ENCODE results near the gene UBE2R2. TPM values are rescaled to one million over a fixed set of nuclear protein-coding genes. Genes with fewer than 3 reads are reported as not detected.
"Not testable (repeated sequence)": the region's sequence is repeated elsewhere in the genome, so short reads cannot be mapped to it uniquely, and the experiment has no call there.

The UBE2R2 gene
- total RNA-seq, 3 donors from 2014 or later: 25.9 to 31.9 (median 26.6) TPM

DNA sequence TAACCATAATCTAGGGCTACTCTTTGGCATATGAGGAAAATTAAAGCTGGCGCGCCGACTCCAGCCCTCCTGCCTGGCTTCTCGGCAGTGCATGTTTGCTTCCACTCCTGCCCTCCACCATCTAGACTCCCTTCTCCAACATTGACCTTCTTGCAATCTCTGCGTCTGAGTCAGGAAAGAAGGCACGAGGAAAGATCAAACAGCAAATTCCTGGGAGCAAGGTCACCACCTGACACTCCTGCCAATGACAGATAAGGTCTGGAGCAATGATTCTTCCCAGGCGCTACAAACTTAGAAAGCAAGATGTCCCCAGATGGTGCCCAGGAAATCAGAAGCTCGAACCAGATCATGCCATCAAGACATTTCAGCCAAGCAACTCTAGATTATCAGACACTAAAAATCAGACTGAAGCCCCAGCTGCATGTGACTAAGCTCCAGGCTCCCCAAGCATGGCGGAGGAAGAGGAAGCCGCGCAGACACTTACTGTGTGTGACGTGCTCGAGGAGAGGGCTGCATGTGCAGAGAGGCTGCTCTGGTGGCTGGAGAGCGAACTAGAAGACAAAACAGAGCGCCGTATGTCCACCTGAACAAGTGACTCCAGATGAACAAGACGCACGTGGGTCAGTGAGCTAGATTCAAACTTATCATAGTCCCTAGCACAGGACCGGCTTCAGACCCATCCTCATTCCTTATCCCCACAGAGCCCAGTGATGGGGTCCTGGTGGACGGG, 115.3 kb downstream of the UBE2R2 start:
- peaks cover 38% of the 10 kb centered on the region for H3K36me3 Mint-ChIP-seq (ENCODE audit: insufficient read depth)
- no peak for DNase-seq

GRCh38 chr9:33934188-33934878, 117.4 kb downstream of the UBE2R2 start:
- ATAC-seq (no peak), DNase-seq (no peak)
- no peaks in the 10 kb centered on the region for H3K4me1 Mint-ChIP-seq (ENCODE audit: low read depth)
- no peak overlapping the region for H3K4me3 Mint-ChIP-seq
- no peaks in the 10 kb centered on the region for H3K9me3 Mint-ChIP-seq
- peaks cover 33% of the 10 kb centered on the region for H3K36me3 Mint-ChIP-seq (ENCODE audit: insufficient read depth)
- no peaks in the 10 kb centered on the region for H3K27me3 Mint-ChIP-seq (ENCODE audit: low read depth)

More for the DNA sequence above, 115.3 kb downstream of the UBE2R2 start:
- Mint-ChIP-seq H3K9me3 (no peaks in the 10 kb centered on the region), H3K4me3 (no peak overlapping the region), H3K4me1 (ENCODE audit: low read depth) (no peaks in the 10 kb centered on the region), H3K27me3 (ENCODE audit: low read depth) (no peaks in the 10 kb centered on the region)
- no peak for ATAC-seq

GRCh38 chr9:33939924-33940874, 123.2 kb downstream of the UBE2R2 start:
- Mint-ChIP-seq H3K9me3 (no peaks in the 10 kb centered on the region), H3K4me3 (no peak overlapping the region), H3K27me3 (ENCODE audit: low read depth) (no peaks in the 10 kb centered on the region), H3K36me3 (ENCODE audit: insufficient read depth) (peaks cover 30% of the 10 kb centered on the region), H3K4me1 (ENCODE audit: low read depth) (no peaks in the 10 kb centered on the region)
- ATAC-seq (no peak), DNase-seq (no peak)

DNA sequence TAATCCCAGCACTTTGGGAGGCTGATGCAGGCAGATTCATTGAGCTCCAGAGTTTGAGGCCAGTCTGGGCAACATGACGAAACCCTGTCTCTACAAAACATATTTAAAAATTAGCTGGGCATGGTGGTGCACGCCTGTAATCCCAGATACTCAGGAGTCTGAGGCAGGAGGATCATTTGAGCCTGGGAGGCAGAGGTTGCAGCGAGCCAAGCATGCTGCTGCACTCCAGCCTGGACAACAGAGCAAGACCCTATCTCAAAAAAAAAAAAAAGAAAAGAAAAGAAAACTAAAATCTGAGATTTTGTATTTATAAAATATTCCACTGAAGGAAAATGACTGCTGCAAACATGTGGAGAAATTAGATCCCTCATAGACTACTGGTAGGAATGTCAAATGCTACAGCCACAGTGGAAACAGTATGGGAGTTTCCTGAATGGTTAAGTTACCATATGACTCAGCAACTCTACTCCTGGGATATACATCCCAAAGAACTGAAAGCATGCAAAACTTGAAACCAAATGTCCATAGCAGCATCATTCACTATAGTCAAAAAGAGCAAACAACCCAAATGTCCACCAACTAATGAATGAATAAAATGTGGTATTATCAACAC, 125.6 kb downstream of the UBE2R2 start:
- Mint-ChIP-seq H3K36me3 (ENCODE audit: insufficient read depth) (peaks cover 41% of the 10 kb centered on the region), H3K27me3 (ENCODE audit: low read depth) (no peaks in the 10 kb centered on the region), H3K4me1 (ENCODE audit: low read depth) (no peaks in the 10 kb centered on the region), H3K9me3 (no peaks in the 10 kb centered on the region), H3K4me3 (no peak overlapping the region)
- ATAC-seq: no peak
- no peak for DNase-seq

GRCh38 chr9:33943389-33943788, 126.4 kb downstream of the UBE2R2 start:
- Mint-ChIP-seq H3K27me3 (ENCODE audit: low read depth) (no peaks in the 10 kb centered on the region), H3K4me1 (ENCODE audit: low read depth) (no peaks in the 10 kb centered on the region), H3K9me3 (no peaks in the 10 kb centered on the region), H3K36me3 (ENCODE audit: insufficient read depth) (peaks cover 46% of the 10 kb centered on the region), H3K4me3 (no peak overlapping the region)
- no peak for ATAC-seq
- no peak for DNase-seq

DNA sequence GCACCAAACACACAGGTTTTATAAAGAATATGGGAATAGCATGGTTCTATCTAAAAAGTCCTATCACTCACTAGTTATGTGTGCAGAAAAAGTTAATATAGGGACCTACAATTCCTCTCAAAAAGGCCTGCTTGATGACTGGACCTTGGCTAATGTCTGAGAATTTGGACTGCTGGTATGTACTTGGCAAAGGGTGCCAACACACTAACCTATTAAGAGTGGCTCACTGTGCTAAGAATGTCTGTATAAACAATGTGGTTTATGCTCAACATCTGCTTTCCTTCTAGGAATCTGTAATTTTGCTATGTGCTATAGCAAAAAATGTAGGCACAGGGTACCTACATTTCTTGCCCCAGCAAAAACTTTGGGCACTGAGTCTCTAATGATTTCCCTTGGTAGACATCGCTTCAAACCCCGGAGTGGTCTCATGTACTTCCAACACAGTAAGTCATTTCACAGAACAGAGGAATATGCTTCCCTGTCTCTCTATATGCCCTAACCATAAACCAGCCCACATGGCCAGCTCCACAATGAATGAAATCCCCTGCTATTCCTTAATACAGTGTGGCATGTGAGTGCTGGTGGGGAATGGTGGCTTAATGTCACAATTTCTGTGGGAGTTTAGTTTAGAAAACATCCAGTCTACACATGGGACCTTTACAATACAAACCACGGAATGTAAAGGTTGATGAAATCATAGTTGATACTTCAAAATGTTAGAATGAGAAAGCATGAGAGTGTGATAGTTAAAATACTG, 130.0 kb downstream of the UBE2R2 start:
- H3K27me3 Mint-ChIP-seq (ENCODE audit: low read depth): no peaks in the 10 kb centered on the region
- ATAC-seq (no peak), DNase-seq (no peak)
- H3K4me1 Mint-ChIP-seq (ENCODE audit: low read depth): no peaks in the 10 kb centered on the region
- H3K4me3 Mint-ChIP-seq: no peak overlapping the region
- H3K9me3 Mint-ChIP-seq: no peaks in the 10 kb centered on the region
- peaks cover 48% of the 10 kb centered on the region for H3K36me3 Mint-ChIP-seq (ENCODE audit: insufficient read depth)

GRCh38 chr9:33950371-33950770, 133.4 kb downstream of the UBE2R2 start:
- DNase-seq (no peak), ATAC-seq (no peak)
- Mint-ChIP-seq H3K36me3 (ENCODE audit: insufficient read depth) (peaks cover 48% of the 10 kb centered on the region), H3K9me3 (no peaks in the 10 kb centered on the region), H3K4me3 (no peak overlapping the region), H3K4me1 (ENCODE audit: low read depth) (no peaks in the 10 kb centered on the region), H3K27me3 (ENCODE audit: low read depth) (no peaks in the 10 kb centered on the region)

GRCh38 chr9:33952066-33952465, 135.1 kb downstream of the UBE2R2 start:
- no peaks in the 10 kb centered on the region for H3K9me3 Mint-ChIP-seq

DNA sequence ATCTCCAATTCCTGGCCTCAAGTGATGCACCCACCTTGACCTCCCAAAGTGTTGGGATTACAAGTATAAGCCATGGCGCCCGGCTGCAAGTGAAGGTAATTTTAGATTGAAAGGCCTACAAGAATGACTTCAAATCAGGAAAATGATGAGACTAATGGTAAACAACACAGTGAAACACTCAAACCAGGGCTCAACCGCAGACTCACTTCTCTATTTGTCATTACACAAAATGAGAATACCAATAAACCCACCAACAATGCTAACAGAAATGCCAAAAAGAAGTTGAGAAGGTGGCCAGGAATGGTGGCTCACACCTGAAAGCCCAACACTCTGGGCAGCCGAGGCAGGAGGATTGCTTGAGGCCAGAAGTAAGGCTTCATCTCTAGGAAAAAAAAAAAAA, 139.6 kb downstream of the UBE2R2 start:
- no peak for ATAC-seq
- Mint-ChIP-seq H3K4me1 (ENCODE audit: low read depth) (no peaks in the 10 kb centered on the region), H3K36me3 (ENCODE audit: insufficient read depth) (peaks cover 42% of the 10 kb centered on the region), H3K27me3 (ENCODE audit: low read depth) (no peaks in the 10 kb centered on the region), H3K9me3 (no peaks in the 10 kb centered on the region), H3K4me3 (no peak overlapping the region)
- no peak for DNase-seq

More at GRCh38 chr9:33952066-33952465, 135.1 kb downstream of the UBE2R2 start:
- no peak for DNase-seq
- no peaks in the 10 kb centered on the region for H3K27me3 Mint-ChIP-seq (ENCODE audit: low read depth)
- peaks cover 43% of the 10 kb centered on the region for H3K36me3 Mint-ChIP-seq (ENCODE audit: insufficient read depth)
- H3K4me1 Mint-ChIP-seq (ENCODE audit: low read depth): no peaks in the 10 kb centered on the region
- ATAC-seq: no peak
- no peak overlapping the region for H3K4me3 Mint-ChIP-seq

- Mint-ChIP-seq H3K4me1 (ENCODE audit: low read depth) (no peaks in the 10 kb centered on the region), H3K4me3 (no peak overlapping the region), H3K27me3 (ENCODE audit: low read depth) (no peaks in the 10 kb centered on the region), H3K9me3 (no peaks in the 10 kb centered on the region), H3K36me3 (ENCODE audit: insufficient read depth) (peaks cover 31% of the 10 kb centered on the region)
- ATAC-seq: no peak
- DNase-seq: no peak
These were observed 142.8 kb downstream of the UBE2R2 start for GRCh38 chr9:33959725-33960124.

- ATAC-seq; H3K4me3 Mint-ChIP-seq; H3K4me1 Mint-ChIP-seq (ENCODE audit: low read depth); H3K27me3 Mint-ChIP-seq (ENCODE audit: low read depth); H3K9me3 Mint-ChIP-seq; DNase-seq: not testable (repeated sequence)
- H3K36me3 Mint-ChIP-seq (ENCODE audit: insufficient read depth): peaks cover 19% of the 10 kb centered on the region
These were observed 145.5 kb downstream of the UBE2R2 start for GRCh38 chr9:33962468-33962867.

GRCh38 chr9:33964086-33964768, 147.3 kb downstream of the UBE2R2 start:
- no peak overlapping the region for H3K4me3 Mint-ChIP-seq
- ATAC-seq (no peak), DNase-seq (no peak)
- no peaks in the 10 kb centered on the region for H3K9me3 Mint-ChIP-seq
- H3K27me3 Mint-ChIP-seq (ENCODE audit: low read depth): no peaks in the 10 kb centered on the region
- H3K4me1 Mint-ChIP-seq (ENCODE audit: low read depth): no peaks in the 10 kb centered on the region
- peaks cover 22% of the 10 kb centered on the region for H3K36me3 Mint-ChIP-seq (ENCODE audit: insufficient read depth)
